Measurements from ENCODE around the gene HCLS1.
"Not testable (repeated sequence)": the region's sequence is repeated elsewhere in the genome, so short reads cannot be mapped to it uniquely, and the experiment has no call there.

The HCLS1 gene

GRCh38 chr3:121660356-121661171 is at the start of gene HCLS1:
HCLS1 (minus strand) TSS chr3:121660903; CDS start chr3:121658347, 2,556 bp downstream.
- intact Hi-C loops (cut with DNase I), result no loop called here
- DNase-seq, result peak in 5 of 10 donors; percentile 8 to 83 (median 27)

- intact Hi-C loops (cut with DNase I), result no loop called here
- DNase-seq, result no peak
Measured at GRCh38 chr3:121710347-121710746, 49.6 kb upstream of the HCLS1 start.

- intact Hi-C loops (cut with DNase I), result no loop called here
Measured at GRCh38 chr3:121707531-121708273, 47.0 kb upstream of the HCLS1 start.

GRCh38 chr3:121705541-121705940 is 44.8 kb upstream of the HCLS1 start:
- DNase-seq, result no peak
- intact Hi-C loops (cut with DNase I), result no loop called here

More at GRCh38 chr3:121707531-121708273, 47.0 kb upstream of the HCLS1 start:
- no peak for DNase-seq

GRCh38 chr3:121703973-121704372 is 43.3 kb upstream of the HCLS1 start:
- intact Hi-C loops (cut with DNase I), result no loop called here
- DNase-seq, result no peak

- intact Hi-C loops (cut with DNase I), result no loop called here
- no peak for DNase-seq
Measured at GRCh38 chr3:121698901-121699300, 38.2 kb upstream of the HCLS1 start.

GRCh38 chr3:121698476-121698875 is 37.8 kb upstream of the HCLS1 start:
- DNase-seq, result no peak
- intact Hi-C loops (cut with DNase I), result no loop called here

- DNase-seq, result no peak
- intact Hi-C loops (cut with DNase I), result no loop called here
Measured at GRCh38 chr3:121696186-121696585, 35.5 kb upstream of the HCLS1 start.

- intact Hi-C loops (cut with DNase I), result no loop called here
Measured at GRCh38 chr3:121692010-121692699, 31.5 kb upstream of the HCLS1 start.

GRCh38 chr3:121690777-121691405 is 30.2 kb upstream of the HCLS1 start:
- intact Hi-C loops (cut with DNase I), result no loop called here
- DNase-seq, result no peak

More at GRCh38 chr3:121692010-121692699, 31.5 kb upstream of the HCLS1 start:
- no peak for DNase-seq

GRCh38 chr3:121688747-121689146 is 28.0 kb upstream of the HCLS1 start:
- peak in 2 of 10 donors; percentile 56 to 62 for DNase-seq
- intact Hi-C loops (cut with DNase I), result not testable (repeated sequence)

GRCh38 chr3:121681792-121682191 is 21.1 kb upstream of the HCLS1 start:
- DNase-seq, result no peak
- intact Hi-C loops (cut with DNase I), result no loop called here

- DNase-seq, result no peak
- intact Hi-C loops (cut with DNase I), result no loop called here
Measured at GRCh38 chr3:121677141-121677540, 16.4 kb upstream of the HCLS1 start.

GRCh38 chr3:121670676-121671075 is 10.0 kb upstream of the HCLS1 start:
- intact Hi-C loops (cut with DNase I), result no loop called here
- DNase-seq, result no peak

GRCh38 chr3:121667333-121667732 is 6.6 kb upstream of the HCLS1 start:
- no peak for DNase-seq
- intact Hi-C loops (cut with DNase I), result no loop called here

- DNase-seq, result no peak
- intact Hi-C loops (cut with DNase I), result no loop called here
Measured at GRCh38 chr3:121665488-121665887, 4.8 kb upstream of the HCLS1 start.

GRCh38 chr3:121663171-121663847 is 2.6 kb upstream of the HCLS1 start:
- DNase-seq, result no peak
- intact Hi-C loops (cut with DNase I), result no loop called here

GRCh38 chr3:121662742-121663141 is 2.0 kb upstream of the HCLS1 start:
- intact Hi-C loops (cut with DNase I), result no loop called here
- DNase-seq, result no peak

- DNase-seq, result no peak
- intact Hi-C loops (cut with DNase I), result no loop called here
Measured at GRCh38 chr3:121661376-121661775, 673 bp upstream of the HCLS1 start.

- intact Hi-C loops (cut with DNase I), result no loop called here
- DNase-seq, result no peak
Measured at GRCh38 chr3:121659586-121659985, 1.1 kb downstream of the HCLS1 start.
